NCI-H748 treated with DMSO at 0.1 percent for 48 hours (cell line): Measurements from ENCODE around the gene VSX1.

Source experiments
- DNase-seq: peaks from one replicate; lab custom pipeline; 2025; lab: John Stamatoyannopoulos, UW

The VSX1 gene

GRCh38 chr20:25087186-25087929, 5.4 kb upstream of the VSX1 start:
- DNase-seq: no peak

DNA sequence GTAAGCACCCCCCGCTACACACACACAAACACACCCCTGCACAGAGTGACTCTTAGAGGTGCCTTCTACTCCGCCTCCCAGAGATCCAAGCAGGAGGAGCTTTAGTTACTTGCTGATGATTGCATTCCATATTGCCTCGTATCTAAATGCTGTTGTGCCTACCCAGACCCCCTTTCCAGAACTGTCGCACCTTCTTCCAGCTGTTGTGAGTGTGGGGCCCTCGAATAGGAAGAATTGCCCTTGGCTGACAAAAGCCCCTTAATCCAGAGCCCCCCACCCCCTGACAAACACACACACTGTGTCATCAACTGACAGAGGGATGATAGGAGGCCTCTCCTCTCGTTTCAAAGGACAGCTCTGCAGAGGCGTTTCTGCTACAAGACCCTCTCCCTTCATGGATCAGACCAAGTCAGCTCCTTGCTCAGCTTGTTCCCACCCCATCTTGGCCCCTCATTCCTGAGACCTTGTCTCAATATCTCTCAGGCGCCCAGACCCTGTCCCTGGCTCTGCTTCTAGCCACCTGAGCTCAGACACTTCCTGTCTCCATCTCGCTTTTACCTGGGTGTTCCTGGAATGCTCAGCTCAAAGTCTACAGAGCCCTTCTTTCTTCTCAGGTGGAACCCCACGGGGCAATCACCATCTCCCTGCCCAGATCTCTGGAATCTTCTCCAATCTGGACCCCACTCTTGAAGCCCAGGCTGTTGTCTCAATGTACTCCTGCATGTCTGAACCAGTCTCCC, 4.0 kb upstream of the VSX1 start:
- DNase-seq: no peak

- DNase-seq: no peak
These were observed 2.8 kb upstream of the VSX1 start for GRCh38 chr20:25084626-25085187.

GRCh38 chr20:25083773-25084625, 2.1 kb upstream of the VSX1 start:
- DNase-seq: no peak

GRCh38 chr20:25083141-25083772, 1.3 kb upstream of the VSX1 start:
- no peak for DNase-seq

DNA sequence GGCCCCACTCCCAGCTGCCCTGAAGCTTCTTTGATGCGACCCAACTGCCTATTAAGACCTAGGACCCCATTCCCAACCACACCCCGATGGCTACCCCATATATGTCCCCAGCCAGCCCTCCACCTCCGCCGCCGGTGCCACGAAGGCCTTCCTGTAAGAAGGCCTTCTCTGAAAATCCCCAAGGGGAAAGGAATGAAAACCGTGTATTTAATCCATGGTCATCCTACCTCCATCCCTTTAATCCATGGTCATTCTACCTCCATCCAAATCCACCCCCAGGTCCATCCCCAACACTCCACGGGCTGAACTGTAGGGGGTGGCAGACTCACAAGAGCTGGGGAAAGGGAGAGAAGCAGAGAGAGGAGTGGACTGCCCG, 545 bp upstream of the VSX1 start:
- DNase-seq: no peak

DNA sequence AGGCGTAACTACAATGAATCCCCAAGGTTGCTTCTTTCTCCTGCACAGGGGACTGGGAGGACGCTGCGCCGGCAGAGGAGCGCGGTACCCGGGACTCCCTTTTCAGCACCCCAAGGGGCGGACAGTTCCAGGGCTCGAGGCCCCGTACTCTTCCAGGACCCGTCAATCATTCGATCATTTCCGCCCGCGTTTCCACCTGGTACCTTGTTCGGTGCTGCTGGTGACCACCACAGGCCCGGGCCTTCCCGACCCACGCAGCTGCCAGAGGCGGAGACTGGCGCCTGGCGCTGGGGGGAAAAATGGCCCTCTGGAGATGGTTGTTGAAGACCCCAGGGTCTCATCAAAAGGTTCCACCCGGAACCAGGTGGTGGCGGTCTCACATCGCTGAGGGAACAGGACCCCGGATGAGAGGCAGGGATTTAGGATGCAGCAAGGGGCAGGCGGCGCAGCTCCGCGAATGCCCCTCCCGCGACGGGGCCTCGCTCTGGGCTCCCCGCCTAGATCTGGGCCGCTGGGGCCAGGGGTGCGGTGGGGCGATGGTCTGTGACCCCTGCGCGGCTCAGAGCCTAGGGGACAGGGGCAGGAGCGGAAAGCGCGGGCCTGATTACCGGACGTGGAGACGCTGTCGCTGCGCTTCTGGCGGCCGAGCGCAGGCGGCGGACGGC, 744 bp downstream of the VSX1 start:
- DNase-seq: no peak

DNA sequence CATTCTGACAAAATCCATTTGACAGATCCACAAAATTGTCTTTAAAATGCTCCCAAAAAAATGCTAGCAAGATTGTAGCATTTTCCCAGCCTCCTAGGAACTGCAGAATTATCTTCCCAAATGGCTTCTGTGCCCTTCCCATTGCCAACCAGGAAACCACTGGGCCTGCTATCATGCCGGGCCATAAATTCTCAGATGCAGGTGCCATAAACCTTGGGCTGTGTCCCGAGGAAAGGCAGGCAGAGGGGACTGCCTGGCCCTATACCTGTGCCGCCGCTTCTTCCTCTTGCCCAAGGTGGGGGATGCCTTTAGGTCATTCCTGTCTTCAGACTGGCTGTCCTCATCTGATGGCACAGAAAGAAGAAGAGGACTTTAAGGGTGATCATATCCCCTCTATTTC, 2.8 kb downstream of the VSX1 start:
- DNase-seq: no peak

GRCh38 chr20:25078662-25079061, 3.3 kb downstream of the VSX1 start:
- no peak for DNase-seq

- no peak for DNase-seq
These were observed 4.3 kb downstream of the VSX1 start for GRCh38 chr20:25077610-25078169.

GRCh38 chr20:25076731-25077609, 5.0 kb downstream of the VSX1 start:
- DNase-seq: peak; percentile 31

GRCh38 chr20:25076201-25076600, 5.7 kb downstream of the VSX1 start:
- DNase-seq: no peak

DNA sequence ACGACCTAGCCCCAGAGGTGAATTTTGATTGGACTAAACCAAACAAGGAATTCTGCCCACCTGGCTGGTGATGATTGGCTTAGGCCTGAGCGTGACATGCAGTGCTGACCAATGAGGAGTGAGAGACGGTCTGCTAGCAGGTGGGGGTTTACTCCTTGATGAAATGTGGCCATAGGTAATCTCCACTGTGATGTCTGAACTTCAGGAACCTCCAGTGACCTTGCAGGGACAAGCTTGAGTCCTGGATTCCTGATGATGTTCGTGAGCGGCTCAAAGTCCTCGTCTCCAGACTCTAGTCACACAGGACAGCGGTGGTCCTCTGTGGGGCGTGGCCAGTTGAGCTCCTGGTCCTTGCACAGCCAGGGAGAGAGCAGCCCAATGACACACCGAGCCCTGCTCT, 8.4 kb downstream of the VSX1 start:
- no peak for DNase-seq

DNA sequence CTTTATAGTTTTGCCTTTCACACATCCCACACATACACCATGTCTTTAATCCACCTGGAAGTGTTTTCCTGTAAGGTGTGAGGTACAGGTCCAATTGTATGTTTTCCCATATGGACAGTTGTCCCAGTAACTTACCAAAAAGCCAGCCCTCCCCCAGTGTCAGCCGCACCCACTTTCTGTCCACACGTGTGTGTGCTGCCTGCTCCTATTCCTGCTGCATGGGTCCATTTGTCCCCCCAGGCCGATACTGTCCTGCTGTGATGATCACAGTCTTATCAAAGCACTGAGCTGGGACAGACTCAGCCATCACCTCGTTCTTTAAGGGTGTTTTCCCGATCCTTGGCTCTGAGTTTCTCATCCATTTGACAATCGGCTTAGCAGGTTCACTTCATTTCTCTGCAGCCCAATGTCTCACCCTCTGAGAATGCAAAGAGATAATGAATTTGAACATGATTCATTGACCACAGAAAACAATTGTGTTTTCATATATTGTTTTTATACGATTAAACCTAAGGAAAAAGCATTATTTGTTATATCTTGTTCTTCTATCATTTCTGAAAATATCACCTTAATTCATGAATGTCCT, 9.6 kb downstream of the VSX1 start:
- DNase-seq: no peak

GRCh38 chr20:25071734-25072133, 10.2 kb downstream of the VSX1 start:
- no peak for DNase-seq

GRCh38 chr20:25070821-25071473, 11.0 kb downstream of the VSX1 start:
- DNase-seq: no peak

- no peak for DNase-seq
These were observed 14.6 kb downstream of the VSX1 start for GRCh38 chr20:25067102-25067987.

DNA sequence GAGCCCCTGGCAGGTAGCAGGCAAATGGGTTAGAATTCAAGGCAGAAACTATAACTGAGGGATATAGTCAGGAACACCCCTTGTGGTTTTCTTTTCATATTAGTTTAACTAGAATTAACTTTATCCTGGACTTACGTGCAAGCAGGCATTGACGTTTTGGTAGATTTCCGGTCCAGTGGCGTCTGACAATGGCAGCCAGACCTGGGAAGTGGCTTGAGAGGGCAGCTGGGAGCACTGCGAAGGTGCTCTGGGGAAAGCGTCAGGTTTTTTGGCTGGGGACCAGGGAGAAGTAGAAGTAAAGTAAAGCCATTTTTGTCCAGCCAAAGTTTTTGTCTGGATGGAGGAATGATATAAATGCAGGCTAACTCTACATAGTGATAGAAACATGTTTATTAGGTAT, 15.6 kb downstream of the VSX1 start:
- DNase-seq: no peak
